DND-41 (cell line): ENCODE measurements around the gene PANK1.

Experiments
- ATAC-seq: fragments of 200-7000 bp; cut with Tn5 transposase; 3 replicates; pipeline ENCODE4 v1.9.1; 2021; ENCODE audit warnings: low read depth; ENCODE audit not compliant: insufficient read depth
- DNase-seq: peaks from one replicate; pipeline ENCODE4 v3.0.0-alpha.2; 2020
- H2AFZ ChIP-seq: 2 replicates; pipeline ENCODE4 v1.6.0; 2012; ENCODE audit warnings: low read depth, low read length
- H3K27ac ChIP-seq: 2 replicates; pipeline ENCODE4 v1.5.1; 2012; ENCODE audit warnings: low read length, inconsistent platforms
- H3K27me3 ChIP-seq: fragments of 200-600 bp; sonication (generic); 2 replicates; pipeline ENCODE4 v1.6.0; 2012; ENCODE audit warnings: low read length, mild to moderate bottlenecking, inconsistent platforms; ENCODE audit not compliant: insufficient read depth, poor library complexity
- H3K36me3 ChIP-seq: 2 replicates; pipeline ENCODE4 v1.5.1; 2012; ENCODE audit warnings: low read length, inconsistent platforms; ENCODE audit not compliant: insufficient read depth
- H3K4me1 ChIP-seq: 2 replicates; pipeline ENCODE4 v1.5.1; 2012; ENCODE audit warnings: mild to moderate bottlenecking, low read length; ENCODE audit not compliant: insufficient read depth
- H3K4me2 ChIP-seq: 2 replicates; pipeline ENCODE4 v1.6.0; 2012; ENCODE audit warnings: mild to moderate bottlenecking, moderate library complexity, low read length, inconsistent platforms; ENCODE audit not compliant: insufficient read depth
- H3K4me3 ChIP-seq, 2 experiments: fragments of 200-600 bp in 1 of 2; shearing (Covaris generic) in 1 of 2; 2 replicates each; pipeline ENCODE4 v1.5.1; 2012 to 2016; ENCODE audit warnings: inconsistent platforms in 2 of 2, low read length in 2 of 2, mild to moderate bottlenecking in 2 of 2, low read depth in 1 of 2, moderate library complexity in 1 of 2
- H3K79me2 ChIP-seq: 2 replicates; pipeline ENCODE4 v1.6.0; 2012; ENCODE audit warnings: low read length, inconsistent platforms; ENCODE audit not compliant: insufficient read depth
- H3K9ac ChIP-seq: 2 replicates; pipeline ENCODE4 v1.6.0; 2012; ENCODE audit warnings: low read depth, mild to moderate bottlenecking, inconsistent platforms, low read length, moderate library complexity
- H3K9me3 ChIP-seq: 2 replicates; pipeline ENCODE4 v1.5.1; 2012; ENCODE audit warnings: low read length, moderate library complexity, mild to moderate bottlenecking, inconsistent platforms; ENCODE audit not compliant: insufficient read depth, severe bottlenecking
- H4K20me1 ChIP-seq: 2 replicates; pipeline ENCODE4 v1.6.0; 2012; ENCODE audit warnings: low read length; ENCODE audit not compliant: insufficient read depth
- CTCF ChIP-seq: IDR thresholded peaks from 2 replicates; pipeline ENCODE4 v1.5.1; 2012; ENCODE audit warnings: borderline replicate concordance, low read length, moderate library complexity, mild to moderate bottlenecking; ENCODE audit not compliant: poor library complexity, severe bottlenecking; ENCODE audit errors: extremely low read depth
- EZH2 ChIP-seq: IDR thresholded peaks from 3 replicates; pipeline ENCODE4 v1.6.1; 2012; ENCODE audit warnings: borderline replicate concordance, low read depth, mild to moderate bottlenecking, moderate library complexity, low read length, inconsistent platforms; ENCODE audit not compliant: severe bottlenecking

The PANK1 gene

GRCh38 chr10:89652806-89653370 lies 7.8 kb upstream of the PANK1 start:
- Histone ChIP-seq H3K9ac (no peak overlapping the region), H2AFZ (no peak overlapping the region), H4K20me1 (no peaks in the 10 kb centered on the region), H3K4me2 (no peak overlapping the region), H3K36me3 (no peaks in the 10 kb centered on the region), H3K27ac (no peak overlapping the region), H3K4me1 (no peaks in the 10 kb centered on the region), H3K9me3 (no peaks in the 10 kb centered on the region), H3K27me3 (no peaks in the 10 kb centered on the region), H3K79me2 (no peaks in the 10 kb centered on the region), H3K4me3 (no peak overlapping the region)
- DNase-seq (no peak), ATAC-seq (no peak)
- TF ChIP-seq CTCF (no peak), EZH2 (no peak)

GRCh38 chr10:89651916-89652573 lies 7.0 kb upstream of the PANK1 start:
- ATAC-seq, result no peak
- H3K4me3 ChIP-seq, result no peak overlapping the region
- H4K20me1 ChIP-seq, result no peaks in the 10 kb centered on the region
- no peaks in the 10 kb centered on the region for H3K4me1 ChIP-seq
- H2AFZ ChIP-seq, result no peak overlapping the region
- no peaks in the 10 kb centered on the region for H3K27me3 ChIP-seq
- H3K9ac ChIP-seq, result no peak overlapping the region
- no peak for DNase-seq
- no peaks in the 10 kb centered on the region for H3K79me2 ChIP-seq
- H3K9me3 ChIP-seq, result no peaks in the 10 kb centered on the region
- H3K27ac ChIP-seq, result no peak overlapping the region
- no peak for TF ChIP-seq EZH2
- TF ChIP-seq CTCF, result no peak
- H3K36me3 ChIP-seq, result no peaks in the 10 kb centered on the region
- H3K4me2 ChIP-seq, result no peak overlapping the region

GRCh38 chr10:89651205-89651915 lies 6.3 kb upstream of the PANK1 start:
- ATAC-seq (no peak), DNase-seq (no peak)
- Histone ChIP-seq H3K4me1 (peaks cover 2% of the 10 kb centered on the region; the same call in 1 of the 2 replicates), H2AFZ (no peak overlapping the region), H3K36me3 (no peaks in the 10 kb centered on the region), H3K4me2 (no peak overlapping the region), H3K9me3 (no peaks in the 10 kb centered on the region), H4K20me1 (no peaks in the 10 kb centered on the region), H3K27ac (no peak overlapping the region), H3K9ac (no peak overlapping the region), H3K27me3 (no peaks in the 10 kb centered on the region), H3K79me2 (no peaks in the 10 kb centered on the region), H3K4me3 (no peak overlapping the region)
- TF ChIP-seq EZH2, result no peak

GRCh38 chr10:89649051-89649450 lies 4.0 kb upstream of the PANK1 start:
- H3K36me3 ChIP-seq, result no peaks in the 10 kb centered on the region; the same call in 1 of the 2 replicates

More at GRCh38 chr10:89649051-89649450, 4.0 kb upstream of the PANK1 start:
- peaks cover 15% of the 10 kb centered on the region for H3K4me1 ChIP-seq
- ATAC-seq (no peak), DNase-seq (no peak)
- no peak overlapping the region for H3K9ac ChIP-seq
- TF ChIP-seq EZH2 (no peak), CTCF (no peak)
- no peaks in the 10 kb centered on the region for H4K20me1 ChIP-seq
- no peak overlapping the region for H3K4me2 ChIP-seq
- no peaks in the 10 kb centered on the region for H3K9me3 ChIP-seq
- H3K79me2 ChIP-seq, result peaks cover 7% of the 10 kb centered on the region
- no peak overlapping the region for H3K4me3 ChIP-seq
- no peak overlapping the region for H2AFZ ChIP-seq
- no peak overlapping the region for H3K27ac ChIP-seq
- H3K27me3 ChIP-seq, result no peaks in the 10 kb centered on the region
